Activated T-helper 1 cell treated with anti-CD3 and anti-CD28 coated beads, Interleukin-12 subunit alpha, Interleukin-12 subunit beta, Interleukin-2, Interleukin-4 antibody, amounts not matched to agents 30 ng/mL and 10 ng/mL and 1 ng/mL, durations not matched to agents 14 hours and 24 hours and 36 hours (primary cell): ENCODE measurements around the gene SRCIN1. TPM values are rescaled to one million over a fixed set of nuclear protein-coding genes. Genes with fewer than 3 reads are reported as not detected.
"Not testable (repeated sequence)": the region's sequence is repeated elsewhere in the genome, so short reads cannot be mapped to it uniquely, and the experiment has no call there.

ENCODE experiments used
- DNase-seq: peaks from one replicate; pipeline ENCODE4 v3.0.0; 2021; ENCODE audit warnings: low spot score
- H3K27ac Mint-ChIP-seq: one replicate; pipeline ENCODE4 v1.8.0; 2021; ENCODE audit warnings: mild to moderate bottlenecking, mixed read lengths
- H3K27me3 Mint-ChIP-seq: one replicate; pipeline ENCODE4 v1.8.0; 2022; ENCODE audit warnings: mild to moderate bottlenecking, moderate library complexity, mixed read lengths; ENCODE audit not compliant: insufficient read depth
- H3K36me3 Mint-ChIP-seq: one replicate; pipeline ENCODE4 v1.8.0; 2021; ENCODE audit warnings: low read depth, mixed read lengths
- H3K4me1 Mint-ChIP-seq: one replicate; pipeline ENCODE4 v1.8.0; 2021; ENCODE audit warnings: low read depth, mixed read lengths
- H3K4me3 Mint-ChIP-seq: one replicate; pipeline ENCODE4 v1.8.0; 2021; ENCODE audit warnings: mild to moderate bottlenecking, moderate library complexity, mixed read lengths
- H3K9me3 Mint-ChIP-seq: one replicate; pipeline ENCODE4 v1.8.0; 2021; ENCODE audit warnings: mixed read lengths
- intact Hi-C: fragments of 100-400 bp; cut with micrococcal nuclease; formaldehyde crosslinking; loops from one replicate; pipeline ENCODE4 v1.15.1; 2024
- total RNA-seq: library from RNA; stranded (reverse); gene quantifications from 2 replicates; pipeline ENCODE4 v1.2.3, GENCODE V29; 2022

The SRCIN1 gene, protein sequence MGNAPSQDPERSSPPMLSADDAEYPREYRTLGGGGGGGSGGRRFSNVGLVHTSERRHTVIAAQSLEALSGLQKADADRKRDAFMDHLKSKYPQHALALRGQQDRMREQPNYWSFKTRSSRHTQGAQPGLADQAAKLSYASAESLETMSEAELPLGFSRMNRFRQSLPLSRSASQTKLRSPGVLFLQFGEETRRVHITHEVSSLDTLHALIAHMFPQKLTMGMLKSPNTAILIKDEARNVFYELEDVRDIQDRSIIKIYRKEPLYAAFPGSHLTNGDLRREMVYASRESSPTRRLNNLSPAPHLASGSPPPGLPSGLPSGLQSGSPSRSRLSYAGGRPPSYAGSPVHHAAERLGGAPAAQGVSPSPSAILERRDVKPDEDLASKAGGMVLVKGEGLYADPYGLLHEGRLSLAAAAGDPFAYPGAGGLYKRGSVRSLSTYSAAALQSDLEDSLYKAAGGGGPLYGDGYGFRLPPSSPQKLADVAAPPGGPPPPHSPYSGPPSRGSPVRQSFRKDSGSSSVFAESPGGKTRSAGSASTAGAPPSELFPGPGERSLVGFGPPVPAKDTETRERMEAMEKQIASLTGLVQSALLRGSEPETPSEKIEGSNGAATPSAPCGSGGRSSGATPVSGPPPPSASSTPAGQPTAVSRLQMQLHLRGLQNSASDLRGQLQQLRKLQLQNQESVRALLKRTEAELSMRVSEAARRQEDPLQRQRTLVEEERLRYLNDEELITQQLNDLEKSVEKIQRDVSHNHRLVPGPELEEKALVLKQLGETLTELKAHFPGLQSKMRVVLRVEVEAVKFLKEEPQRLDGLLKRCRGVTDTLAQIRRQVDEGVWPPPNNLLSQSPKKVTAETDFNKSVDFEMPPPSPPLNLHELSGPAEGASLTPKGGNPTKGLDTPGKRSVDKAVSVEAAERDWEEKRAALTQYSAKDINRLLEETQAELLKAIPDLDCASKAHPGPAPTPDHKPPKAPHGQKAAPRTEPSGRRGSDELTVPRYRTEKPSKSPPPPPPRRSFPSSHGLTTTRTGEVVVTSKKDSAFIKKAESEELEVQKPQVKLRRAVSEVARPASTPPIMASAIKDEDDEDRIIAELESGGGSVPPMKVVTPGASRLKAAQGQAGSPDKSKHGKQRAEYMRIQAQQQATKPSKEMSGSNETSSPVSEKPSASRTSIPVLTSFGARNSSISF
- total RNA-seq, result 0.22 and 0.44 TPM in 2 replicates

DNA sequence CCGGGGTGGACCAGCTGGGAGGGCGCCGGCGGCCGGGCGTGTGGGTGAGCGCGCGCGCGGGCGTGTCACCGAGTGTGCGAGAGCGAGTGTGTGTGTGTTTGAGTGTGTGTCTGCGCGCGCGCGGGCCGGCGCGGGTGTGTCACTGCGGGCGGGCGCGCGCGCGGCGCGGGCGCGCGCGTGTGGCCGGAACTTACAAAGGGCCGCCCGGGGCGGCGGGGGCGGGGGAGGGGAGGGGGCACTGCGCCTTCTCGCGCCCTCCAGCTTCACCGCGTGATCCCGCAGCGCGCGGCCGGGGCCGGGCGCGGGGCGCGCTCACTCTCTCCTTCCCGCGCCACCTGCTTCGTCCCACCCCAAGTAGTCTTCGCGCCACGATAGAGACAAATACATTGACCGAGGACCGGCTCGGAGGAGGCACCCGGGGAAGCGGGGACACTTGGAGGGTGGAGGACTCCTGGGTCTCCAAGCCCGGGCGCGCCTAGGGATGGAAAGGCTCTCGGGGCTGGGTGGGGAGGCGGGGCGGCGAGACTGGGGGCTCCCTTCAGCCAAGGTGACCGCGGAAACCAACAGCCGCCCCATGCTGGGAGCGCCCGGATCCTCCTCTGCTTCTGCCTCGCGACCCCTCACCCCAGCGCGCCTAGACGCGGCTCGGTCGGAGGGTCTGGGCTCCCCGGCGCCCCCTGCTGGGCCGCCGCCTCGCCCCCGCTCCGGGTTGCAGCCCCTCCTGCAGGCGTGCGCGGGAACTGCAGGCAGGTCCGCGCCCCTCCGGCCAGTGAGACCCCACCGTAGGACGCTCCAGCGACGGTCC lies at the start of gene SRCIN1:
Gene SRCIN1 (minus strand): TSS at position 112 of the 805 bp plus-strand sequence. CDS start 247 bp downstream, outside the sequence.
- Mint-ChIP-seq H3K27me3 (peaks cover 69% of the 10 kb centered on the region), H3K36me3 (no peaks in the 10 kb centered on the region), H3K4me1 (peaks cover 5% of the 10 kb centered on the region), H3K9me3 (no peaks in the 10 kb centered on the region), H3K4me3 (peak within 1 kb of the TSS; percentile 73), H3K27ac (peak within 1 kb of the TSS; percentile 23)
- DNase-seq, result peak; percentile 44
- intact Hi-C loops, result loop anchor here (1.0 to 5.0 kb wide), 3 partner anchors 47 to 114 kb away; no protein-coding TSS in a partner anchor

DNA sequence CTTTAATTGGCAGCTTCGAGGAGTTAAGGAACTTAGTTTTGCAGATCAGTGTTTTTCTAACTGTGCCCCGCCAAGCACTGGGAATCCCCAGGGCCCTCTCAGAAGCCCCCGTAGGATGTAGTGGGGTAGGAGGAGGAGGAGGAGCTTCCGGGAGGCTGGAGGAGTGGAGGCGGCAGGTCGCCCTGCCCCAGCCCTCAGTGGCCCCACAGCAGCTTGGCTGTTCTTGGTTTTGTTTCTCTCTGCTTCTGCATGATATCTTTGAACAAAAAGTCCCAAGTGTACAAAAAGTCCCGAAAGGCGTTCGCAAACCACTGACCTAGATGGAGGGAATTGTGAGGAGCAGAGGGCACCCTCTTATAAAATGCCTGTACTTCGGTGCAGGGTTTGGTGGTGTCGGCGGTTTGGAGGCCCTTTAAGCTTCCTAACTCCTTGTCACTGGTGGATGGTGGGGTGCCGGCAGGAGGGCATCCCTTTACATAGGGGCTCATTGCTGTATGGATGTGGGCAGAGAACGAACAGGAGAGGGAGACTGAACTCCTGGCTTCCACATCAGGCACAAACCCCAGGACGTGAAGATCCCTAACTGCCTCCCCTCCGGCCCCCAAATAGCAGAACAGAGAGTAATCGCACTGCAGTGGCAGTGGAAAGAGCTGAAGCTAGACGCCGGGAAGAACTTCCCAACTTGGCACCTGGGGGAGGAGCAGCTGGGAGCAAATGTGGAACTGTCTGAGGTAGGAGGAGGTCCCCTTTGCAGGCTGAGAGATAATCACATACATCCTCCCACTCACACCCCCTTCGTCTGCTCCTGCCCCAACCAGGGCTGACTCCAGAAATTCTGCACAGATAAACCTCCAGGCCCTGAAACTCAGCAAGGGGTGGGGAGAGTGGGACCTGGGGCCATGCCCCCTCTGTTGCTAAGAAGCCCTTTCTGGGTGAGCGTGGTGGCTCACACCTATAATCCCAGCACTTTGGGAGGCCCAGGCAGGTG lies 49.0 kb upstream of the SRCIN1 start:
- no peak for DNase-seq
- Mint-ChIP-seq H3K9me3 (no peaks in the 10 kb centered on the region), H3K27me3 (peaks cover 8% of the 10 kb centered on the region), H3K27ac (no peak overlapping the region), H3K4me1 (peaks cover 11% of the 10 kb centered on the region), H3K4me3 (no peak overlapping the region), H3K36me3 (no peaks in the 10 kb centered on the region)
- intact Hi-C loops, result no loop called here

DNA sequence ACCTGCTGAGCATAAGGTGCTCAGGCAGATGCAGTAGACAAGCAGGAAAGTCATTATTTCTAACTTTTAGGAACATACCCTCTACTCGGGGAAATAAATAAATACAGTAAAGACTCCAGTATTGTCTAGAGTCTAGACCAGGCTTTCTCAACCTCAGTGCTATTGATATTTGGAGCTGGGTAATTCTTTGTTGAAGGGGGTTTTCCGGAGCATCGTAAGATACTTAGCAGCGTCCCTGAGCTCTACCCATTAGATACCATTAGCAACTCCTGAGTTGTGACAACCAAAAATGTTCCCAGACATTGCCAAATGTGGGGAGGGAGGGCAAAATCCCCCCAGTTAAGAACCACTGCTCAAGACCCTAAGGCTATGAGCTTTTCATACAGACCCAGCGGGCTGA lies 47.9 kb upstream of the SRCIN1 start:
- no peak overlapping the region for H3K27ac Mint-ChIP-seq
- H3K36me3 Mint-ChIP-seq, result no peaks in the 10 kb centered on the region
- H3K4me3 Mint-ChIP-seq, result no peak overlapping the region
- H3K4me1 Mint-ChIP-seq, result peaks cover 11% of the 10 kb centered on the region
- no peaks in the 10 kb centered on the region for H3K9me3 Mint-ChIP-seq
- no peak for DNase-seq
- intact Hi-C loops, result no loop called here
- H3K27me3 Mint-ChIP-seq, result peaks cover 9% of the 10 kb centered on the region

DNA sequence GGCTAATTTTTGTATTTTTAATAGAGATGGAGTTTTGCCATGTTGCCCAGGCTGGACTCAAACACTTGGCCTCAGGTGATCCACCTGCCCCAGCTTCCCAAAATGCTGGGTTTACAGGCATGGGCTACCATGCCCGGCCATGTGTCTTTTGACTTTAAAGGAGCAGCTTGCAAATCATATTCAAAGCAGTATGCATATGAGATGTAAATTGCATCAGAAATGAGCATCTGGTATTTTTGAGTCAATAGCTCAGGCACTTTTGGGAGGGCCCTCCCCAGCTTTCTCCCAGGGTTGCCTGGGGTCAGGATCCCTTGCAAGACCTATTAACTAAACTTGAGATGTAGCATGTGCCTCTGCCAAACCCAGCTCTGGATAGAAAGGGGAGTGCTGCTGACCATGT lies 47.5 kb upstream of the SRCIN1 start:
- peaks cover 11% of the 10 kb centered on the region for H3K4me1 Mint-ChIP-seq
- no peak overlapping the region for H3K27ac Mint-ChIP-seq
- peaks cover 10% of the 10 kb centered on the region for H3K27me3 Mint-ChIP-seq
- no peaks in the 10 kb centered on the region for H3K9me3 Mint-ChIP-seq
- intact Hi-C loops, result no loop called here
- no peak for DNase-seq
- H3K4me3 Mint-ChIP-seq, result no peak overlapping the region
- H3K36me3 Mint-ChIP-seq, result no peaks in the 10 kb centered on the region

GRCh38 chr17:38650653-38651173 lies 45.0 kb upstream of the SRCIN1 start:
- H3K27ac Mint-ChIP-seq, intact Hi-C loops, DNase-seq, H3K36me3 Mint-ChIP-seq, H3K4me3 Mint-ChIP-seq, H3K9me3 Mint-ChIP-seq: not testable (repeated sequence)
- Mint-ChIP-seq H3K4me1 (peaks cover 11% of the 10 kb centered on the region), H3K27me3 (peaks cover 15% of the 10 kb centered on the region)

GRCh38 chr17:38637951-38638350 lies 32.2 kb upstream of the SRCIN1 start:
- Mint-ChIP-seq H3K4me3 (no peak overlapping the region), H3K27ac (no peak overlapping the region), H3K9me3 (no peaks in the 10 kb centered on the region), H3K27me3 (peaks cover 9% of the 10 kb centered on the region), H3K36me3 (no peaks in the 10 kb centered on the region), H3K4me1 (no peaks in the 10 kb centered on the region)
- DNase-seq, result no peak
- intact Hi-C loops, result no loop called here

GRCh38 chr17:38636054-38636453 lies 30.3 kb upstream of the SRCIN1 start:
- no peak for DNase-seq
- H3K27me3 Mint-ChIP-seq, result peaks cover 7% of the 10 kb centered on the region
- H3K9me3 Mint-ChIP-seq, result no peaks in the 10 kb centered on the region
- no peaks in the 10 kb centered on the region for H3K36me3 Mint-ChIP-seq
- H3K27ac Mint-ChIP-seq, result no peak overlapping the region
- H3K4me1 Mint-ChIP-seq, result no peaks in the 10 kb centered on the region
- intact Hi-C loops, result no loop called here
- no peak overlapping the region for H3K4me3 Mint-ChIP-seq

GRCh38 chr17:38632334-38632733 lies 26.6 kb upstream of the SRCIN1 start:
- H3K9me3 Mint-ChIP-seq, result no peaks in the 10 kb centered on the region
- H3K36me3 Mint-ChIP-seq, result no peaks in the 10 kb centered on the region
- H3K27ac Mint-ChIP-seq, result no peak overlapping the region
- H3K4me1 Mint-ChIP-seq, result no peaks in the 10 kb centered on the region
- H3K4me3 Mint-ChIP-seq, result no peak overlapping the region
- no peak for DNase-seq
- intact Hi-C loops, result no loop called here
- H3K27me3 Mint-ChIP-seq, result peaks cover 13% of the 10 kb centered on the region

DNA sequence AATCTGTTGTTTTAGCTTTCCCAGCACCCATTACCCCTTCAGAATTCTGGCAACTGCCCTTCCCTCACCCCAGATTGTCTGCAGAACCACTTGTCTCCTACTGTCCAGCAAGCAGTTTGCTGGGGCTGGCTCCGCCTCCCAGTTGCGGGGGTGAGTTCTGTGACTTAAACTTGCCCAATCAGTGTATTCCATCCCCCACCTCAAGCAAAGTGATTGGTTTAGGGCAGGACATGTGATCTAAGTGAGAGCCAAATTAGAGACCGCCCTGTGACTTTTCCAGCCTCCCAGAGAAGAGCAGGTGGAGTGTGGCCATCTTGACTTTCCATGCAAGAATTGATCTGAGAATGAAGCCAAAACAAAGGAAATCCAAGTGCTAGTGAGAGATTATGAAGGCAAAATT lies 22.7 kb upstream of the SRCIN1 start:
- Mint-ChIP-seq H3K9me3 (no peaks in the 10 kb centered on the region), H3K4me3 (no peak overlapping the region), H3K27ac (no peak overlapping the region), H3K27me3 (peaks cover 19% of the 10 kb centered on the region), H3K4me1 (no peaks in the 10 kb centered on the region), H3K36me3 (no peaks in the 10 kb centered on the region)
- DNase-seq, result no peak
- intact Hi-C loops, result no loop called here

DNA sequence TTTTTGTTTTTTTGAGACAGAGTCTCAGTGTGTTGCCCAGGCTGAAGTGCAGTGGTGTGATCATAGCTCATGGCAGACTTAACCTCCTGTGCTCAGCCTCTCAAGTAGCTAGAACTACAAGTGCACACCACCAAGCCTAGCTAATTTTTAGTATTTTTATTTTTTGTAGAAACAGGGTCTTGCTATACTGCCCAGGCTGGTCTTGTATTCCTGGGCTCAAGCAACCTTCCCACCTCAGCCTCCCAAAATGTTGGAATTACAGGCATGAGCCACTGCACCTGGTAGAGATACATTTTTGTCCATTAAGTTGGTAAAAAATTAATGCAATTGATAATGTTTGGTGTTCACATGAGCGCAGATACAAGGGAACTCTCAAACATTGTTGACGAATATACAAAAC lies 22.2 kb upstream of the SRCIN1 start:
- intact Hi-C loops, result no loop called here
- no peak for DNase-seq
- H3K9me3 Mint-ChIP-seq, result no peaks in the 10 kb centered on the region
- H3K36me3 Mint-ChIP-seq, result no peaks in the 10 kb centered on the region
- H3K4me1 Mint-ChIP-seq, result no peaks in the 10 kb centered on the region
- H3K27ac Mint-ChIP-seq, result no peak overlapping the region
- H3K27me3 Mint-ChIP-seq, result peaks cover 19% of the 10 kb centered on the region
- no peak overlapping the region for H3K4me3 Mint-ChIP-seq

GRCh38 chr17:38626606-38627226 lies 21.0 kb upstream of the SRCIN1 start:
- peaks cover 23% of the 10 kb centered on the region for H3K27me3 Mint-ChIP-seq
- H3K4me3 Mint-ChIP-seq, H3K4me1 Mint-ChIP-seq, intact Hi-C loops, H3K9me3 Mint-ChIP-seq, H3K36me3 Mint-ChIP-seq, DNase-seq, H3K27ac Mint-ChIP-seq: not testable (repeated sequence)
